ENCODE measurements around the gene EPHA2. TPM values are rescaled to one million over a fixed set of nuclear protein-coding genes. Genes with fewer than 3 reads are reported as not detected.

Gene EPHA2
- total and polyA plus RNA-seq, 2 donors (not counting 3 experiments of a cell fraction or from before 2014, with no cell fraction given), result 141 to 147 TPM

- FAIRE-seq, result no peak
- H3K4me1 ChIP-seq (ENCODE audit: control insufficient read depth, extremely low read depth, insufficient read depth, low read length), result no peaks in the 10 kb centered on the region
- no peak for DNase-seq (ENCODE audit: low read depth, low spot score)
Measured at GRCh38 chr1:16120407-16120806, 35.5 kb downstream of the EPHA2 start.

More at GRCh38 chr1:16120407-16120806, 35.5 kb downstream of the EPHA2 start:
- POLR2A ChIA-PET, result no interaction called here
- BruUV-seq (replicated peaks), result no TSS peak
- TF ChIP-seq POLR2AphosphoS5 (IDR thresholded peaks at IDR 0.05; ENCODE audit: insufficient read depth, low read depth, low read length) (no peak), JUN (IDR thresholded peaks at IDR 0.05; ENCODE audit: borderline replicate concordance, insufficient read depth, insufficient read length, low read depth) (no peak), MYC (IDR thresholded peaks at IDR 0.05; ENCODE audit: low read depth, low read length) (no peak), CTCF (IDR thresholded peaks at IDR 0.05; ENCODE audit: extremely low read depth in 1 of 2, insufficient read depth in 1 of 2, low read depth in 1 of 2, low read length in 2 of 2) (no peak), GATA2 (IDR thresholded peaks at IDR 0.05; ENCODE audit: insufficient read depth, insufficient read length, low read depth, low read length) (no peak), POLR2A (IDR thresholded peaks at IDR 0.05; ENCODE audit: low read depth, low read length) (no peak), FOS (IDR thresholded peaks at IDR 0.05; ENCODE audit: borderline replicate concordance, insufficient read depth, low read length) (no peak), MAX (IDR thresholded peaks at IDR 0.05; ENCODE audit: insufficient read depth, insufficient read length) (no peak), EZH2 (IDR thresholded peaks at IDR 0.05; ENCODE audit: borderline replicate concordance, low read depth, low read length, severe bottlenecking) (no peak)
- no peaks in the 10 kb centered on the region for H4K20me1 ChIP-seq (replicated peaks; ENCODE audit: control insufficient read depth, extremely low read depth, insufficient read depth, low read length)
- no peaks in the 10 kb centered on the region for H3K9me3 ChIP-seq (replicated peaks; ENCODE audit: control insufficient read depth, insufficient read depth, low read length)
- H3K4me2 ChIP-seq (ENCODE audit: insufficient read depth, low read length), result no peak overlapping the region
- peaks cover 3% of the 10 kb centered on the region for H3K79me2 ChIP-seq (ENCODE audit: control insufficient read depth, insufficient read depth, low read length)
- H3K4me3 ChIP-seq (replicated peaks in 1 of 3; ENCODE audit: insufficient read depth in 1 of 3, low read depth in 1 of 3, low read length in 3 of 3), result no peak overlapping the region
- H3K9ac ChIP-seq (replicated peaks; ENCODE audit: extremely low read depth, insufficient read depth, low read length), result no peak overlapping the region
- no peak overlapping the region for H3K27ac ChIP-seq (ENCODE audit: insufficient read depth, low read depth, low read length)
- no peaks in the 10 kb centered on the region for H3K9me1 ChIP-seq (replicated peaks; ENCODE audit: control insufficient read depth, extremely low read depth, insufficient read depth, low read length)
- dilution Hi-C loops (cut with MboI; ENCODE audit: extremely low pct_ligation_motif_present, low sequenced_read_pairs), result no loop called here
- CTCF ChIA-PET, result interaction anchor here (1.3 to 5.6 kb wide), 3 partner anchors 10 to 41 kb away, joined by 3 to 67 read pairs (median 13); no protein-coding TSS in a partner anchor
- intact Hi-C loops (cut with micrococcal nuclease), result loop anchor here (5.0 kb wide), 1 partner anchor 33 kb away; no protein-coding TSS in a partner anchor
- H3K27me3 ChIP-seq (ENCODE audit: control insufficient read depth in 2 of 2, insufficient read depth in 2 of 2, low read length in 2 of 2), result no peaks in the 10 kb centered on the region
- H2AFZ ChIP-seq (ENCODE audit: low read depth, low read length), result no peak overlapping the region
- peaks cover 12 to 26% of the 10 kb centered on the region in 2 experiments for H3K36me3 ChIP-seq (ENCODE audit: control insufficient read depth in 2 of 2, extremely low read depth in 1 of 2, insufficient read depth in 2 of 2, low read length in 2 of 2)

All from endothelial cell of umbilical vein (primary cell).